SJCRH30 (cell line): ENCODE data around the gene AAK1. TPM values are rescaled to one million over a fixed set of nuclear protein-coding genes. Genes with fewer than 3 reads are reported as not detected.

Source experiments
- DNase-seq, 2 experiments: peaks; one replicate each; pipeline ENCODE4 v3.0.0-alpha.2; 2015 to 2020
- H3K27ac ChIP-seq: fragments of 250-450 bp; sonication (Bioruptor Pico); 2 replicates; pipeline ENCODE4 v1.5.1; 2020; ENCODE audit warnings: mild to moderate bottlenecking, moderate library complexity
- H3K27me3 ChIP-seq: fragments of 250-450 bp; sonication (Bioruptor Pico); 2 replicates; pipeline ENCODE4 v1.5.1; 2020; ENCODE audit warnings: mild to moderate bottlenecking, moderate library complexity
- H3K36me3 ChIP-seq: fragments of 250-450 bp; sonication (Bioruptor Pico); 2 replicates; pipeline ENCODE4 v1.5.1; 2020; ENCODE audit warnings: mild to moderate bottlenecking, moderate library complexity
- H3K4me1 ChIP-seq: fragments of 250-450 bp; sonication (Bioruptor Pico); 2 replicates; pipeline ENCODE4 v1.5.1; 2020; ENCODE audit warnings: mild to moderate bottlenecking, moderate library complexity
- H3K4me3 ChIP-seq: fragments of 250-450 bp; sonication (Bioruptor Pico); 2 replicates; pipeline ENCODE4 v1.5.1; 2020; ENCODE audit warnings: mild to moderate bottlenecking, moderate library complexity
- H3K9me3 ChIP-seq: fragments of 250-450 bp; sonication (Bioruptor Pico); replicated peaks from 2 replicates; pipeline ENCODE4 v1.5.1; 2020; ENCODE audit warnings: mild to moderate bottlenecking, moderate library complexity
- total RNA-seq: library from RNA; depleted of rRNA; stranded (reverse); fragments of >200 nt; shearing (Covaris generic); gene quantifications from 2 replicates; pipeline ENCODE4 v1.2.3, GENCODE V29; 2014

Gene AAK1
- total RNA-seq, 1 experiment from 2014 or later = 34.8 TPM

GRCh38 chr2:69490486-69490885, 153.1 kb downstream of the AAK1 start:
- Histone ChIP-seq H3K27ac (no peak overlapping the region), H3K36me3 (peaks cover 4% of the 10 kb centered on the region; the same call in 1 of the 2 replicates), H3K27me3 (no peaks in the 10 kb centered on the region), H3K4me3 (no peak overlapping the region), H3K4me1 (0 out of 2 replicates have a peak, but pooled peaks cover 3% of the 10 kb centered on the region), H3K9me3 (no peaks in the 10 kb centered on the region)
- DNase-seq = no peak

DNA sequence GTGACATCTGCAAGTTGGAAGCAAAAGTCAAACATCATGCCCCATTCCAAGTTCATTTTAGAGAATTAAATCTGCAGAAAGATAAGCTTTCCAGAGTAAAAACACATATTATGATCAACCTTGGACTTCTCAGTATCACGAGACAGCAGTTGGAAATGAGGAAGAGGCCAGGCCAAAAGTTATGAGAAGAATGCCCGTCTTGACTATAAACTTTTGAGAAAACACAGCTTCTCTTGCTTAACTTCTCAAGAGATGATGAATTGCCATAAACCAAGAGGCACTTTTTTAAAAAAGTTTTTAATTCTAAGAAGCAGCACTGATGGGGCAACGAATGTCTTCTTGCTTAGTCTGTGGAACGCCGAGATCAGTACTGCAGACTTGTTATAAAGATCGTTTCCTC, 153.7 kb downstream of the AAK1 start:
- H3K9me3 ChIP-seq = no peaks in the 10 kb centered on the region
- 0 out of 2 replicates have a peak, but pooled peaks cover 3% of the 10 kb centered on the region for H3K4me1 ChIP-seq
- peaks cover 4% of the 10 kb centered on the region; the same call in 1 of the 2 replicates for H3K36me3 ChIP-seq
- H3K27ac ChIP-seq = no peak overlapping the region
- no peak overlapping the region for H3K4me3 ChIP-seq
- no peak for DNase-seq
- no peaks in the 10 kb centered on the region for H3K27me3 ChIP-seq

GRCh38 chr2:69483696-69484095, 159.8 kb downstream of the AAK1 start:
- DNase-seq = no peak
- Histone ChIP-seq H3K27ac (no peak overlapping the region), H3K4me3 (no peak overlapping the region), H3K27me3 (no peaks in the 10 kb centered on the region), H3K9me3 (no peaks in the 10 kb centered on the region), H3K4me1 (no peaks in the 10 kb centered on the region), H3K36me3 (peaks cover 4% of the 10 kb centered on the region; the same call in 1 of the 2 replicates)

DNA sequence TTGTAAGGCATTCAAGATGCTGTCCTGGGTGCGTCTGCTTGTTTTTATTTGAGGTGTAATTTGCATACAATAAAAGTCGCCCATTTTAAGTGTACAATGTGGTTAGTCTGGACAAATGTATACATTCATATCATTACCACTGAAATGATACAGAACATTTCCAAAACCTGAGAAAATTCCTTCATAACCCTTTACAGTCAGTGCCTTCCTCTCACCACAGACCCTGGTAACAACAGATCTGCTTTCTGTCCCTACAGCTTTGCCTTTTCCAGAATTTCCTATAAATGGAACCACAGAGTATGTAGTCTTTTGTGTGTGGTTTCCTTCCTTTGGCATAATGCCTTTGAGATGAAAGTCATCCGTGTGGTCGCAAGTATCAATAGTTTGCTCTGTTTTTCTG, 160.5 kb downstream of the AAK1 start:
- H3K27me3 ChIP-seq = no peaks in the 10 kb centered on the region
- DNase-seq = no peak

DNA sequence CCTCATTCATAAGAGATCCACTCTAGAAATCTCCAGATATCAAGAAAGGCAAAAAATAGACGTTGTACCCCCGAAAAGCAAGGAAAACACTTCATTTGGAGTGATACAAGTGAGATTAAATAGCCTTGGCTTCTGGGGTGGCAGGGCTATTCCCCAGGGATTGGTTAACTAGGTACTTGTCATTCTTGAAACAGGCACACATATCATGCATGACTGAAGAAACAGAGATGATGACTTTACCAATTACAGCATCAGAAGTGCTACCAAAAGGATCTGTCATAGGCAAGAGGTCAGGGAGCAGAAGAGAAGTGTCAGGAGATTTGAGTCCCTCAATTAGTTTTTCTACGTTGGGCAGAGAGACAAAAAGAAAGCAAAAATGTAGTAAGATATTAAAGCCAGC, 161.1 kb downstream of the AAK1 start:
- no peaks in the 10 kb centered on the region for H3K4me1 ChIP-seq
- H3K27me3 ChIP-seq = no peaks in the 10 kb centered on the region
- no peaks in the 10 kb centered on the region for H3K9me3 ChIP-seq
- DNase-seq = no peak
- H3K27ac ChIP-seq = no peak overlapping the region
- H3K36me3 ChIP-seq = no peaks in the 10 kb centered on the region
- H3K4me3 ChIP-seq = no peak overlapping the region

More for the DNA sequence above, 160.5 kb downstream of the AAK1 start:
- H3K9me3 ChIP-seq = no peaks in the 10 kb centered on the region
- H3K36me3 ChIP-seq = no peaks in the 10 kb centered on the region
- H3K4me3 ChIP-seq = no peak overlapping the region
- no peaks in the 10 kb centered on the region for H3K4me1 ChIP-seq
- H3K27ac ChIP-seq = no peak overlapping the region

- no peaks in the 10 kb centered on the region; the same call in 1 of the 2 replicates for H3K9me3 ChIP-seq
- no peak overlapping the region for H3K4me3 ChIP-seq
- H3K27me3 ChIP-seq = no peaks in the 10 kb centered on the region
- H3K27ac ChIP-seq = no peak overlapping the region
- no peaks in the 10 kb centered on the region for H3K4me1 ChIP-seq
- DNase-seq = no peak
- no peaks in the 10 kb centered on the region for H3K36me3 ChIP-seq
Measured at GRCh38 chr2:69481421-69481820, 162.1 kb downstream of the AAK1 start.

GRCh38 chr2:69477627-69478026, 165.9 kb downstream of the AAK1 start:
- H3K4me1 ChIP-seq = no peaks in the 10 kb centered on the region
- no peak overlapping the region for H3K27ac ChIP-seq
- H3K27me3 ChIP-seq = no peaks in the 10 kb centered on the region
- H3K36me3 ChIP-seq = no peaks in the 10 kb centered on the region
- H3K4me3 ChIP-seq = no peak overlapping the region
- no peaks in the 10 kb centered on the region; the same call in 1 of the 2 replicates for H3K9me3 ChIP-seq
- DNase-seq = no peak

GRCh38 chr2:69474688-69475087, 168.9 kb downstream of the AAK1 start:
- H3K36me3 ChIP-seq = no peaks in the 10 kb centered on the region
- DNase-seq = no peak
- no peak overlapping the region for H3K27ac ChIP-seq
- H3K4me1 ChIP-seq = no peaks in the 10 kb centered on the region
- no peaks in the 10 kb centered on the region for H3K27me3 ChIP-seq
- no peaks in the 10 kb centered on the region; the same call in 1 of the 2 replicates for H3K9me3 ChIP-seq
- no peak overlapping the region for H3K4me3 ChIP-seq

GRCh38 chr2:69471793-69472192, 171.7 kb downstream of the AAK1 start:
- no peak for DNase-seq
- no peaks in the 10 kb centered on the region for H3K27me3 ChIP-seq
- no peak overlapping the region for H3K27ac ChIP-seq
- no peaks in the 10 kb centered on the region; the same call in 1 of the 2 replicates for H3K9me3 ChIP-seq
- H3K36me3 ChIP-seq = no peaks in the 10 kb centered on the region
- no peak overlapping the region for H3K4me3 ChIP-seq
- H3K4me1 ChIP-seq = peaks cover 4% of the 10 kb centered on the region; the same call in 1 of the 2 replicates

DNA sequence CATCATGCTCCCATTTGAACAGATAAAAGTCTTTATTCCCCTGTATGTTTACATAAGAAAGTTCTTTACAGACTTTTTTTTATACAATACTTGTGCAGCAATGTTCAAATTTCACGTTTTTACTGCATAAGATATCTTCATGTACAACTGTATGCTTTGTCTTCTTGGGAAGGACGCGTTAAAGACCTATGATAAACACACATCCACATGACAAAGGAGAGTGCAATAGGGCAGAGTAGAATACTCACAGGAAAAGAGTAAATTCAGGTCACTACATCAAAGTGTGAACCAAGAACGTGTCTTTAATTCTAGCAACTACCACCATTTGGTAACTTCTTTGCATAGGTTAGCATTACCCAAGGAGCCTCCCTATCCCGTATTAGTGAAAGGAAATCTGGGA, 172.6 kb downstream of the AAK1 start:
- Histone ChIP-seq H3K36me3 (no peaks in the 10 kb centered on the region), H3K4me3 (no peak overlapping the region), H3K27me3 (no peaks in the 10 kb centered on the region), H3K4me1 (peaks cover 4% of the 10 kb centered on the region; the same call in 1 of the 2 replicates), H3K9me3 (no peaks in the 10 kb centered on the region), H3K27ac (no peak overlapping the region)
- DNase-seq = no peak

GRCh38 chr2:69469784-69470183, 173.8 kb downstream of the AAK1 start:
- no peaks in the 10 kb centered on the region for H3K9me3 ChIP-seq
- no peak overlapping the region for H3K27ac ChIP-seq
- no peaks in the 10 kb centered on the region for H3K27me3 ChIP-seq
- no peaks in the 10 kb centered on the region for H3K36me3 ChIP-seq
- DNase-seq = no peak
- H3K4me3 ChIP-seq = no peak overlapping the region
- peaks cover 4% of the 10 kb centered on the region; the same call in 1 of the 2 replicates for H3K4me1 ChIP-seq

GRCh38 chr2:69469375-69469774, 174.2 kb downstream of the AAK1 start:
- no peak for DNase-seq
- Histone ChIP-seq H3K27me3 (no peaks in the 10 kb centered on the region), H3K27ac (no peak overlapping the region), H3K9me3 (no peaks in the 10 kb centered on the region), H3K4me1 (peaks cover 4% of the 10 kb centered on the region; the same call in 1 of the 2 replicates), H3K36me3 (no peaks in the 10 kb centered on the region), H3K4me3 (no peak overlapping the region)

GRCh38 chr2:69466728-69467127, 176.8 kb downstream of the AAK1 start:
- DNase-seq = peak in 1 of 2 experiments; percentile 11
- no peaks in the 10 kb centered on the region for H3K27me3 ChIP-seq
- H3K4me1 ChIP-seq = peaks cover 4% of the 10 kb centered on the region; the same call in 1 of the 2 replicates
- no peaks in the 10 kb centered on the region for H3K36me3 ChIP-seq
- no peak overlapping the region for H3K27ac ChIP-seq
- no peaks in the 10 kb centered on the region for H3K9me3 ChIP-seq
- H3K4me3 ChIP-seq = no peak overlapping the region

DNA sequence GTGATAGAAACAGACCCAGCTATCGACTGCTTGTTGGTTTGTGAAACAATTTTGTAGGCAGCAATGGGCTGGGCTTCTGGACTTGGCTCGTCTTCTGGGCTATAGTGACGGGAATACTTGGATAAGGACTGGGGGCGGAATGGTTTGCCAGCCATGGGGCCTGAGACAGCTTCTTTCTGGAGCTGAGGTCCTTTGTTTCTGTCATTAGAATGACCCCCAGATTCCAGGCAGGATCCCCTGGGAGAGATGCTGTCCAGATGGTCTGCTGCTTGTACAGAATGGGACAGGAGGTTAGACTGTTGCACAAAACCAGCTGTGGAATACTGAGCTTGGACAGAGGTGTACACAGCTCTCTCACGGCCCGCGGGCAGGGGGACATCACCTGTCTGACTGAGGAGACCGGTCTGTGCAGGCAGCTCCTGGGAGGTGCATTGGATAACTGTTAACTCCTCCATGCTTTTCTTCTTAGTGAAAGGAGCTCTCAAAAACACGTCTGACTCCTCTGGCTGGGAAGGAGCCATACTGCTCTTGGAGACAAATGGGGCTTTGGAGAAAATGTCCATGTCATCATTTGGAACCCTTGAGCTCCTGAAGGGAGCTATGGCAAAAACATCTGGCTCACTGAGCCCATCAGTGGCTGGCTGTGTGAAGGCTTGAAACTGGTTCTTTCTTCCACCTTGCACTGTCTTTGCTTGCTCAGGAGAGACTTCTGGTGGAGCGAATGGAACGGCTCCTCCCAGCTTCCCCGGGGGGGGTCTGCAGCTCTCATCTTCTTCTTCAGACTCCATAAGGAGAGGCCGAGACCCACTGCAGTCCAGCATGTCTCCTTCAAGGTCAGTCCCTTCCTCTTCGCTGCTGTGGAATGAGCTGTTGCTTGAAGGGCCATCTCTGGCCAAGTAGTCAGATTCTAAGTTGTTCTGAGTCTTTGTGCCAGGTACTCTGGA, 177.8 kb downstream of the AAK1 start:
- H3K27ac ChIP-seq = no peak overlapping the region

GRCh38 chr2:69464575-69464974, 179.0 kb downstream of the AAK1 start:
- Histone ChIP-seq H3K27me3 (no peaks in the 10 kb centered on the region), H3K4me1 (peaks cover 4% of the 10 kb centered on the region; the same call in 1 of the 2 replicates), H3K9me3 (no peaks in the 10 kb centered on the region), H3K36me3 (no peaks in the 10 kb centered on the region), H3K27ac (no peak overlapping the region), H3K4me3 (no peak overlapping the region)
- no peak for DNase-seq

More for the DNA sequence above, 177.8 kb downstream of the AAK1 start:
- Histone ChIP-seq H3K9me3 (no peaks in the 10 kb centered on the region), H3K27me3 (no peaks in the 10 kb centered on the region), H3K4me3 (no peak overlapping the region), H3K36me3 (no peaks in the 10 kb centered on the region), H3K4me1 (peaks cover 4% of the 10 kb centered on the region; the same call in 1 of the 2 replicates)
- DNase-seq = no peak
